ENCODE measurements around the gene CYB5RL.

The CYB5RL gene

DNA sequence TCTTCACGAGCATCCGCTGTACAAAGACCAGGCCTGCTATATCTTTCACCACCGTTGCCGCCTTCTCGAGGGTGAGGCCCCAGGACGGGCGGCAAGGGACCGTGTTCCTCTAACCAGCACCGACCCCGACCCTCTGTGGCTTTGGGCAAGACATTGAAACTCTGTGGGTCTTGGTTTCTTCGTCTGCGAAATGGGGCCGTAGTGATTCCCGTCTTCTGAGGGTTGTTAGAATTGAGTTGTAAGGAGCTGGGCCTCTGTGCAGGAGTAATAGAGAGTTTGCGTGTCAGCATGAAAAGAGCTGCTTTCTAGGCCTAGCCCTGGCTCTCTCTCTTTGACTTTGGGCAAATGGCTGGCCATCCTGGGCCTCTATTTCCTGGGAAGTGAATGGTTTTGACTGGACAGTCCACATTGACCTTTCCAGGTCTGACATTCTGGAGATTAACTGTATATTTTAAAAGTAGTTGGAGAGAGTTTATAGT lies 728 bp upstream of the CYB5RL start:
- Histone ChIP-seq H3K79me2 (ENCODE audit: insufficient read depth, low read length) (peaks cover 44% of the 10 kb centered on the region), H3K4me1 (ENCODE audit: insufficient read depth, low read length, poor library complexity, severe bottlenecking) (peaks cover 32% of the 10 kb centered on the region)

DNA sequence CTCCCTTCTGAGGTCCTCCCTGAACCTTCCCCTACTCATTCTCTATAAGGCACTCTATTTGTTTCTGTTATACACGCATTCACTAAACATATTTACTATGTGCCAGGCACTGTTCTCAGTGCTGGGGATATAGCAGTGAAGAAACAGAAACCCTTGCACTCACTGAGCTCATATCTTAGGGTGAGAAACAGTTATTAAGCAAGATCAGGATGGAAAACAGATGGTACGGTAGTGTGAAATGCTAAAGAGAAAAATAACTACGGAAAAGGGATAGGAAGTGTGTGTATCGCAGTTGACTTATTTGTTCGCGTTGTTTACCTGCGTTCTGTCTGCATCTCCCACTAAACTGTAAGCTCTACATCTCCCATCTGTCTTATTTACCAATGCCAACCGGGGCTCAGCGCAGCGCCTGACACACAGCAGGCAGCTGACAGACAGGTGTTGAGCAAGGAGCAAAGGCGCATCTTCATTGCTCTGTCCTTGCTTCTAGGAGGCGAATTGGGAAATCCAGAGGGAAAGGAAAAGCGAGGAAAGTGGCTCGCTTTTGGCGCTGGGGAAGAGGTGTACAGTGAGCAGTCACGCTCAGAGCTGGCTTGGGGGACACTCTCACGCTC lies 572 bp downstream of the CYB5RL start:
- Histone ChIP-seq H3F3A (ENCODE audit: low read depth) (no peaks in the 10 kb centered on the region), H3K79me2 (ENCODE audit: insufficient read depth, low read length) (peaks cover 44% of the 10 kb centered on the region), H3K9me3 (ENCODE audit: insufficient read depth, low read depth, low read length) (no peaks in the 10 kb centered on the region), H3K9ac (ENCODE audit: low read depth, low read length, poor library complexity, severe bottlenecking) (peak overlapping the region; percentile 91), H3K36me3 (ENCODE audit: insufficient read depth, low read length) (no peaks in the 10 kb centered on the region), H3K27me3 (ENCODE audit: insufficient read depth, low read length, poor library complexity, severe bottlenecking) (no peaks in the 10 kb centered on the region), H3K4me2 (ENCODE audit: low read depth, low read length, poor library complexity, severe bottlenecking) (peak overlapping the region; percentile 90), H3K9me2 (replicated peaks; ENCODE audit: low read depth, low read length) (no peaks in the 10 kb centered on the region), H4K20me1 (ENCODE audit: insufficient read depth, low read length, poor library complexity, severe bottlenecking) (peaks cover 17% of the 10 kb centered on the region), H2AFZ (ENCODE audit: low read length) (peak overlapping the region; percentile 80; the same call in 1 of the 2 replicates), H3K4me1 (ENCODE audit: insufficient read depth, low read length, poor library complexity, severe bottlenecking) (peaks cover 32% of the 10 kb centered on the region), H3K4me3 (ENCODE audit: low read length, poor library complexity, severe bottlenecking) (peak overlapping the region; percentile 86)
- no peak for TF ChIP-seq EZH2phosphoT487 (IDR thresholded peaks at IDR 0.05; ENCODE audit: borderline replicate concordance)
- TF ChIP-seq, protein P1, sequence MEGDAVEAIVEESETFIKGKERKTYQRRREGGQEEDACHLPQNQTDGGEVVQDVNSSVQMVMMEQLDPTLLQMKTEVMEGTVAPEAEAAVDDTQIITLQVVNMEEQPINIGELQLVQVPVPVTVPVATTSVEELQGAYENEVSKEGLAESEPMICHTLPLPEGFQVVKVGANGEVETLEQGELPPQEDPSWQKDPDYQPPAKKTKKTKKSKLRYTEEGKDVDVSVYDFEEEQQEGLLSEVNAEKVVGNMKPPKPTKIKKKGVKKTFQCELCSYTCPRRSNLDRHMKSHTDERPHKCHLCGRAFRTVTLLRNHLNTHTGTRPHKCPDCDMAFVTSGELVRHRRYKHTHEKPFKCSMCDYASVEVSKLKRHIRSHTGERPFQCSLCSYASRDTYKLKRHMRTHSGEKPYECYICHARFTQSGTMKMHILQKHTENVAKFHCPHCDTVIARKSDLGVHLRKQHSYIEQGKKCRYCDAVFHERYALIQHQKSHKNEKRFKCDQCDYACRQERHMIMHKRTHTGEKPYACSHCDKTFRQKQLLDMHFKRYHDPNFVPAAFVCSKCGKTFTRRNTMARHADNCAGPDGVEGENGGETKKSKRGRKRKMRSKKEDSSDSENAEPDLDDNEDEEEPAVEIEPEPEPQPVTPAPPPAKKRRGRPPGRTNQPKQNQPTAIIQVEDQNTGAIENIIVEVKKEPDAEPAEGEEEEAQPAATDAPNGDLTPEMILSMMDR (conservative IDR thresholded peaks at IDR 0.05; ENCODE audit: low read length) = no peak

More for the DNA sequence above, 728 bp upstream of the CYB5RL start:
- Histone ChIP-seq H3K4me3 (ENCODE audit: low read length, poor library complexity, severe bottlenecking) (peak overlapping the region; percentile 86), H3K4me2 (ENCODE audit: low read depth, low read length, poor library complexity, severe bottlenecking) (peak overlapping the region; percentile 93), H3K36me3 (ENCODE audit: insufficient read depth, low read length) (peaks cover 8% of the 10 kb centered on the region; the same call in 1 of the 2 replicates), H3K9me2 (replicated peaks; ENCODE audit: low read depth, low read length) (no peaks in the 10 kb centered on the region), H3K27me3 (ENCODE audit: insufficient read depth, low read length, poor library complexity, severe bottlenecking) (no peaks in the 10 kb centered on the region), H3K9ac (ENCODE audit: low read depth, low read length, poor library complexity, severe bottlenecking) (peak overlapping the region; percentile 91), H3K9me3 (ENCODE audit: insufficient read depth, low read depth, low read length) (no peaks in the 10 kb centered on the region), H4K20me1 (ENCODE audit: insufficient read depth, low read length, poor library complexity, severe bottlenecking) (peaks cover 17% of the 10 kb centered on the region), H3F3A (ENCODE audit: low read depth) (no peaks in the 10 kb centered on the region), H2AFZ (ENCODE audit: low read length) (peak overlapping the region; percentile 83)
- TF ChIP-seq, protein P1 (conservative IDR thresholded peaks at IDR 0.05; ENCODE audit: low read length) = no peak
- no peak for TF ChIP-seq EZH2phosphoT487 (IDR thresholded peaks at IDR 0.05; ENCODE audit: borderline replicate concordance)

DNA sequence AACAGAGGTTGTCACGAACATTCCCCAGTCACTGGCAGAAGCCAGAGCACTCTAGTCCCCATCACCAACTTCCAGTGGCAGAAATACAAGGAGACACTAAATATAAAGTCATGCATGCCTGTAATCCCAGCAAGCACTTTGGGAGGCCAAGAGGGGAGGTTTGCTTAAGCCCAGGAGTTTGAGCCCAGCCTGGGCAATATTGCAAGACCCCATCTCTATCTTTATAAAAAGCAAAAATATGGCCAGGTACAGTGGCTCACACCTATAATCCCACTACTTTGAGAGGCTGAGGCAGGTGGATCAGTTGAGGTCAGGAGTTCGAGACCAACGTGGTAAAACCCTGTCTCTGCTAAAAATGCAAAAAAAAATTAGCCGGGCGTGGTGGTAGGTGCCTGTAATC lies 6.4 kb downstream of the CYB5RL start:
- Histone ChIP-seq H3K4me3 (ENCODE audit: low read length, poor library complexity, severe bottlenecking) (no peak overlapping the region), H2AFZ (ENCODE audit: low read length) (no peak overlapping the region), H4K20me1 (ENCODE audit: insufficient read depth, low read length, poor library complexity, severe bottlenecking) (no peaks in the 10 kb centered on the region), H3K36me3 (ENCODE audit: insufficient read depth, low read length) (no peaks in the 10 kb centered on the region), H3K79me2 (ENCODE audit: insufficient read depth, low read length) (no peaks in the 10 kb centered on the region), H3K4me2 (ENCODE audit: low read depth, low read length, poor library complexity, severe bottlenecking) (no peak overlapping the region), H3K9ac (ENCODE audit: low read depth, low read length, poor library complexity, severe bottlenecking) (no peak overlapping the region), H3K9me3 (ENCODE audit: insufficient read depth, low read depth, low read length) (no peaks in the 10 kb centered on the region), H3K27me3 (ENCODE audit: insufficient read depth, low read length, poor library complexity, severe bottlenecking) (no peaks in the 10 kb centered on the region), H3K9me2 (replicated peaks; ENCODE audit: low read depth, low read length) (no peaks in the 10 kb centered on the region), H3F3A (ENCODE audit: low read depth) (no peaks in the 10 kb centered on the region), H3K4me1 (ENCODE audit: insufficient read depth, low read length, poor library complexity, severe bottlenecking) (no peaks in the 10 kb centered on the region)
- TF ChIP-seq EZH2phosphoT487 (IDR thresholded peaks at IDR 0.05; ENCODE audit: borderline replicate concordance) = no peak
- TF ChIP-seq, protein P1 (conservative IDR thresholded peaks at IDR 0.05; ENCODE audit: low read length) = no peak
